Osteoblast (primary cell): Measurements from ENCODE around the gene TARBP2. TPM values are rescaled to one million over a fixed set of nuclear protein-coding genes. Genes with fewer than 3 reads are reported as not detected.
A peak's percentile ranks its signal among the peaks of the same experiment; 100 is the strongest.

Source experiments
- DNase-seq: peaks from one replicate; pipeline ENCODE4 v3.0.0; 2011; ENCODE audit warnings: low spot score, mixed read lengths; ENCODE audit not compliant: insufficient read length; ENCODE audit errors: missing footprints
- H2AFZ ChIP-seq: 2 replicates; pipeline ENCODE4 v1.6.0; 2011; ENCODE audit warnings: mild to moderate bottlenecking, low read length
- H3K27ac ChIP-seq: 2 replicates; pipeline ENCODE4 v1.5.1; 2011; ENCODE audit warnings: mild to moderate bottlenecking, low read depth, low read length, moderate library complexity
- H3K27me3 ChIP-seq: 2 replicates; pipeline ENCODE4 v1.6.0; 2012; ENCODE audit warnings: mild to moderate bottlenecking, control low read depth, inconsistent platforms, low read length, moderate library complexity; ENCODE audit not compliant: insufficient read depth
- H3K36me3 ChIP-seq: 2 replicates; pipeline ENCODE4 v1.5.1; 2011; ENCODE audit warnings: mild to moderate bottlenecking, low read length, control low read depth, moderate library complexity; ENCODE audit not compliant: insufficient read depth
- H3K4me1 ChIP-seq: 2 replicates; pipeline ENCODE4 v1.5.1; 2011; ENCODE audit warnings: mild to moderate bottlenecking, low read length, control low read depth, moderate library complexity; ENCODE audit not compliant: insufficient read depth
- H3K4me2 ChIP-seq: 2 replicates; pipeline ENCODE4 v1.6.0; 2011; ENCODE audit warnings: mild to moderate bottlenecking, low read length; ENCODE audit not compliant: insufficient read depth
- H3K4me3 ChIP-seq: fragments of 200-600 bp; sonication (generic); 3 replicates; pipeline ENCODE4 v1.5.1; 2012; ENCODE audit warnings: mild to moderate bottlenecking, low read length, inconsistent platforms; ENCODE audit not compliant: insufficient read depth
- H3K79me2 ChIP-seq: 2 replicates; pipeline ENCODE4 v1.6.0; 2012; ENCODE audit warnings: mild to moderate bottlenecking, low read length, control low read depth, inconsistent platforms; ENCODE audit not compliant: insufficient read depth
- H3K9me3 ChIP-seq: 2 replicates; pipeline ENCODE4 v1.5.1; 2011; ENCODE audit warnings: low read depth, low read length, control low read depth
- H4K20me1 ChIP-seq: 2 replicates; pipeline ENCODE4 v1.6.0; 2012; ENCODE audit warnings: mild to moderate bottlenecking, low read length, control low read depth; ENCODE audit not compliant: insufficient read depth
- CTCF ChIP-seq: IDR thresholded peaks from 2 replicates; pipeline ENCODE4 v1.5.1; 2011; ENCODE audit warnings: mild to moderate bottlenecking, low read depth, low read length, moderate library complexity; ENCODE audit errors: extremely low read depth
- total RNA-seq: library from RNA; depleted of rRNA; stranded (reverse); fragments of >200 nt; gene quantifications from 2 replicates; pipeline ENCODE4 v1.2.3, GENCODE V29; 2012

The TARBP2 gene
- total RNA-seq, 1 donor: 35.5 TPM

DNA sequence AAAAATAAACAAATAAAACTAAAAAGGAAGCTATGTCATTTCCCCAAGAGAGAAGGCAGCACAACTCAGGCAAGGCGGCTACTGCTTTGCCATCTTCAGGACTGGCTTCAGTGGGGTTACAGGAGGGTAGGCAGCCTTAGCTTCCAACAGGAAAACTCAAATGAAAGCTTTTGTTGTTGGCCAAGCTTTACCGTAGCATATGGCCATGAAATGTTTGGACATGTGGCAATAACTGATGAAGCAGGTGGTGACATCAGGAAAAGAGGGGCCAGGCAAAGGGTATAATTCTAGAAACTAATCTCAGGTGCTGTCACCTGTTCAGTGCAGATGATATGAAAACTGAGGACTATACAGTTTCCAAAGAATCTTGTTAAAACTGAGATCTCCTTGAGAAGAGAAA lies 29.0 kb downstream of the TARBP2 start:
- H3K4me1 ChIP-seq: peaks cover 5% of the 10 kb centered on the region

DNA sequence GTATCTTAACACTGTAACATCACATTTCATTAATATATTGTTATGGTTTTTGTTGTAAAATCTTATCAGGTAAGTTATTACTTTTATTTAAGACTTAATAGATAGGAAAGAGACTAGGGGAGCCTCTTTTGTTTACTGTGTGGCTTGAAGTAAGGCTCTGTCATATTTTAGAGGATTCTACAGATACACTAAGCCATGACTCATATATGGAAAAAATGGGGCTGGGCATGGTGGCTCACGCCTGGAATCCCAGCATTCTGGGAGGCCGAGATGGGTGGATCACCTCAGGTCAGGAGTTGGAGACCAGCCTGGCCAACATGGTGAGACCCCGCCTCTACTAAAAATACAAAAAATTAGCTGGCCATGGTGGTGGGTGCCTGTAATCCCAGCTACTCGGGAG lies 29.8 kb downstream of the TARBP2 start:
- DNase-seq: peak; percentile 82
- H3K4me3 ChIP-seq: no peak overlapping the region
- H3K27ac ChIP-seq: no peak overlapping the region
- no peak overlapping the region for H2AFZ ChIP-seq
- H3K27me3 ChIP-seq: no peaks in the 10 kb centered on the region
- H4K20me1 ChIP-seq: no peaks in the 10 kb centered on the region
- TF ChIP-seq CTCF: no peak
- peaks cover 71% of the 10 kb centered on the region for H3K36me3 ChIP-seq
- H3K9me3 ChIP-seq: no peaks in the 10 kb centered on the region
- H3K4me1 ChIP-seq: peaks cover 5% of the 10 kb centered on the region
- H3K4me2 ChIP-seq: no peak overlapping the region
- no peaks in the 10 kb centered on the region for H3K79me2 ChIP-seq

More for the DNA sequence above, 29.0 kb downstream of the TARBP2 start:
- DNase-seq: no peak
- H3K9me3 ChIP-seq: no peaks in the 10 kb centered on the region
- no peak overlapping the region for H2AFZ ChIP-seq
- H4K20me1 ChIP-seq: no peaks in the 10 kb centered on the region
- H3K79me2 ChIP-seq: no peaks in the 10 kb centered on the region
- TF ChIP-seq CTCF: no peak
- no peaks in the 10 kb centered on the region for H3K27me3 ChIP-seq
- H3K27ac ChIP-seq: no peak overlapping the region
- no peak overlapping the region for H3K4me3 ChIP-seq
- H3K4me2 ChIP-seq: no peak overlapping the region
- H3K36me3 ChIP-seq: peaks cover 66% of the 10 kb centered on the region

DNA sequence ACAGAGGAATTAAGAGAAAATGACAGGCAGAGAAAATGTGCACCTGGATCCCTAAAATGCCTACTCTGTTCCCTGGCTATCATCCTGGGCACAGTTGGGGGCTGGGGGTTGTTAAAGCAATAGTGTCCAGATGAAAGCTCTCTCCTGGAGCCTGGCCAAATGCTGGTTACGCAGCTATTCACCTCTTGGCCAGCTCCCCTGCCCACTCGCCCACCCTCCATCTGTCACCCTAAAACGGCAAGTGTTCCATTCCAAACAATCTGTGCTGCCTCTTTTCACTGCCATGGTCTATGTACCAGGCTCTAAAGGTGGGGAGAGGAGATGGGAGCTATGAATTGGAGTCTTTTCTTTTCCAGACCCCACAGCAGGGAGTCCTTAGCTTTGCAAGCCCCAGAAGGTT lies 30.9 kb downstream of the TARBP2 start:
- Histone ChIP-seq H3K79me2 (no peaks in the 10 kb centered on the region), H3K27me3 (no peaks in the 10 kb centered on the region), H3K4me2 (no peak overlapping the region), H3K4me1 (peaks cover 5% of the 10 kb centered on the region), H3K27ac (no peak overlapping the region), H2AFZ (no peak overlapping the region), H3K9me3 (no peaks in the 10 kb centered on the region), H4K20me1 (no peaks in the 10 kb centered on the region), H3K36me3 (peaks cover 73% of the 10 kb centered on the region), H3K4me3 (no peak overlapping the region)
- peak; percentile 15 for DNase-seq
- no peak for TF ChIP-seq CTCF

- H3K79me2 ChIP-seq: no peaks in the 10 kb centered on the region
- H3K4me3 ChIP-seq: no peak overlapping the region
- H3K36me3 ChIP-seq: peaks cover 78% of the 10 kb centered on the region
- H4K20me1 ChIP-seq: no peaks in the 10 kb centered on the region
- no peaks in the 10 kb centered on the region for H3K9me3 ChIP-seq
- H3K27me3 ChIP-seq: no peaks in the 10 kb centered on the region
- no peak overlapping the region for H3K4me2 ChIP-seq
- H3K4me1 ChIP-seq: peaks cover 5% of the 10 kb centered on the region
- no peak for TF ChIP-seq CTCF
- DNase-seq: no peak
- H3K27ac ChIP-seq: no peak overlapping the region
- no peak overlapping the region for H2AFZ ChIP-seq
Observed at GRCh38 chr12:53532524-53533445, 31.7 kb downstream of the TARBP2 start.
